Activated CD8-positive, alpha-beta memory T cell treated with anti-CD3 and anti-CD28 coated beads for 48 hours (primary cell): ENCODE results near the gene ALPP.
"Not testable (repeated sequence)": the region's sequence is repeated elsewhere in the genome, so short reads cannot be mapped to it uniquely, and the experiment has no call there.

Source experiments
- DNase-seq, 3 experiments: peaks; one replicate each; pipeline ENCODE4 v3.0.0-alpha.2; 2020; ENCODE audit warnings: low read depth in 2 of 3, low spot score in 2 of 3

The ALPP gene

GRCh38 chr2:232363784-232364615 lies 14.6 kb upstream of the ALPP start:
- DNase-seq, result no peak

DNA sequence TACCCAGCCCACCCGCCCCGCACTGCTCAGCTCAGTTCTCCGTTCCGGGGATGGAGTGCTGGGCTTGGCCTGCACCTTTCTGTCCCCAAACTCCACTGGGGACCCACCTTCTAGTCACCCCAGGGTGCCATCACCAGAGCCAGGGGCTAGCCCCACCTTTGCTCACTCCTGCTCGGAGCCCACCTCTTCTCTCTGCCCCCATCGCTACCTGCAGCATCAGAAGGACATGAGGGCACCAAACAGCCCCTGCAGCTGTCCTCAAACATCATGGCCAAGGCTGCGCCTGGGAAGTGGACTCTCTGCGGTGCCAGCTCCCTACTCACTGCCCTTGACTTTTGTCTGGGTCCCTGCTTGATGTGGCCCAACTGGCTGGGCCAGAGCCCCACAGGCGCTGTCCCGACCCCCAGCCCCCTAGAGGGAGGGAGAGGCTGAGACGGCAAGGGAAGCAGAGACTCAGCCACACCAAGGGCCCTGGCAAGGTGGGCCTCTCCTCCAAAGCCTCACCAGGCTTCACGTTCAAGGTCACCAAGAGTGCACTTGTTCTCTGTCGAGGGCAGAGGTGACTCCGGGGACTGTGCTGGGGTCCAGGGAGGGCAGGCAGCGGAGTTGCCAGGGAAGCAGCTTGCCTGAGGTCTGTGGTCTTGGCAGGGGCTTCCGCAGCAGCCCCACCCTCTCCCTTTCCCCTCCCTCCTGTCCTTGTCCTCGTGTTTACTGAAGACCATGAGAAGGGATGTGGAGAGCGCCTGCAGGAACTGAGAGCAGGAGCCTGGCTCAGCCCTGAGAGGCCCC lies 13.6 kb upstream of the ALPP start:
- DNase-seq, result not testable (repeated sequence)

DNA sequence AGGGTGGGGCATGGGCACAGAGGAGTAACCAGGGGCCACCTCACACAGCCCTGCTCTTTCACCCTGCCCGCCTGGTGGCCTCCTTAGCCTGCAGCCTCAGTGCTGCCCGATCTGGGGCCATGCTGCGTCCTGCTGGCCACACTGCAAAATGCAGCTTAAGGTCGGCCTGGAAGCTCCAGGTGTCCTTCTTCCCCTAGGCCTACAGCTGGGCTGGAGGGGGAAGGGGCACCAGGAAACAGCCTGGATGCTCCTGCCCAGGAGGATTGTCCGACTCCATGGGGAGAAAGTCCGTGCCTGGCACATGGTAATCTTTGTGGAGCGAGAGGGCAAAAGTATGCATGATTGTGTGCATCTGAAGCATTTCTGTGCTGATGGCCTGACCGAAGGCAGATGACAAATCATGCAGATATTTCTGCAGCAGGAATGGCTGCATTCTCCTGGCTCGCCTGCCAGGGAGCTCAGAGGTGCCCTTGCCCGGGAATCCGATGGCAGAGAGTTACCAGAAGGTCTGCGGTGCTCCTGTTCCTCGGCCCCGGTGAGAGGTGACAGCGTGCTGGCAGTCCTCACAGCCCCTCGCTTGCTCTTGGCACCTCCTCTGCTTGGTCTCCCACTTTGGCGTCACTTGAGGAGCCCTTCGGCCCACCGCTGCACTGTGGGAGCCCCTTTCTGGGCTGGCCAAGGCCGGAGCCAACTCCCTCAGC lies 12.8 kb upstream of the ALPP start:
- no peak for DNase-seq

GRCh38 chr2:232366461-232366860 lies 12.1 kb upstream of the ALPP start:
- not testable (repeated sequence) for DNase-seq

DNA sequence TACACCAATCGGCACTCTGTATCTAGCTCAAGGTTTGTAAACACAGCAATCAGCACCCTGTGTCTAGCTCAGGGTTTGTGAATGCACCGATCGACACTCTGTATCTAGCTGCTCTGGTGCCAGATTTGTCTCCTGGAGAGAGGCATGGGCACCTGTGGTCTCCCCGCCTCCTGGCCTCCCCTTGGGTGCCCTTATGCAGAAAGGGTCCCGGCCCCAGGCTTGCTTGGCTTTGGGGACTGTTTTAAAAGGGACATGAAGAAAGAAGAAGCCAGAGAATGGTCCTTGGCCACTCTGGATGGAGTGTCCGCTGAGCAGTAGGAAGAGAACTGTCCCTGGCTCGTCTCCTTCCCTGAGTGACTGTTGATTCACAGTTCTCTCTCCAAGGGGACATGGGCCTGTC lies 11.5 kb upstream of the ALPP start:
- no peak for DNase-seq

DNA sequence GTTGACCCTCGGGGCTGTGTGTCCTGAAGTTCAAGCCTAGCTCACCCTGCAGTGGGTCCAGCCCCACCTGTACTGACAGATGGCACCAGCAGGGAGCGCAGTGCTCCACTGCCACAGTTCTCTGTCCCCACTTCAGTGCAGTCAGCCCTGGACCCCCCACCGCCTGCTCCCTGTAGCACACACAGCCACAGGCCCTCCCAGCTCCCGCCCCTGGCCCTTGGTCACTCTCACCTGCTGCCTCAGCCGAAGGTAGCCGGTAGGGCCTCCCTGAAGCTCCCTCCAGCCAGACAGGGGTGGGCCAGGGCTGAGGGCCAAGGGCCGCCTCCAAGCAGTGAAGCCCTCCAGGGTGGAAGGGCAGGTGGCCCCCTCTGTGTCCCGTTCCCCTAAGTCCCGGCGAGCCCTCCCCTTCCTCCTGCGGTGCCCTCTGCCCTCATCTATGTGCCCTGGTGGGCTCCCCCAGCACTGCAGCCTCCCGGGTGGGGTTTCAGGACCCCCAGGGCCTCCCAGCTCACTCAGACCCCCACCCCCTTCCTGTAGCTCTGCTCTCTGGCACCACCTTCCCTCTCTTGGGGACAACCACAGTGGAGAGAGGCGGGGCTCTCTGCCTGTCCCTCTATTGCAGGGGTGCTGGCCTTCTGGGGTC lies 10.8 kb upstream of the ALPP start:
- no peak for DNase-seq

GRCh38 chr2:232368311-232368731 lies 10.2 kb upstream of the ALPP start:
- no peak for DNase-seq

DNA sequence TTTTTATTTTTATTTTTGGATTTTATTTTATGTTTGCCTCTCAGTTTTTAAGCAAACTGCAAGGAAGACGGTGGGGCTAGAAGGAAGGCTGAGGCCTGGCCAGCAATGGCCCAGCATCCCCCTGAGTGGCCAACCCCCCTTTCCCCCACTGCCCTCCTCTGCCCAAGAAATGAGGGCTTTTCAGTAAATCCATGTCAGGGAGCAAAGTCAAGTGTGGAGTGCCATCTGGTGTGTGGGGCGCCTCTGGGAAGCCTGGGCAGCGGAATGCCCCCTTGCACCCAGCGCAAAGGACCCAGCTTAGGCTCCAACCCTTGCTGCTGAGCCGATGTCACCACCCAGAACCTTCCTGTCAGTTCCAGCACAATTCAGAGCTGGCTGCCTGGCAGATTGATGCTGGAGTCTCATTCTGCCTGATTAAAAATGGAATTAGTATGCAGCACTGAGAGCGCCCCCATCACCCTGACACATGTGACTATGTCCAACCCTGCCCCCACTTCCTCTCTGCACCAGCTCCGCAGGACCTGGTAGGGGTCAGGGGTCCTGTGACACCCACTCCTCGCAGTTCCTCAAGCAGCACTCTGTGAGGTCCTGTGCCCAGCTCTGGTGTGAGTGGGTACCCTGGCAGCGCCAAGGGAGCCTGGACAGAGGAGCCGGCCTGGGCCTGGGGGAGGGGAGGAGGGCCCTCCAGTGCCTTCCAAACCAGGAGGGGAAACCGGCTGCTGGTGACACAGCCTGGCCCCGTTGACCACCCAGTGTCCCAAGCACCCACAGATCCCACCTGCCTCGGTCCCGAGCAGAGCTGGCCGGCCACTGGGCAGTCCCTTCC lies 9.2 kb upstream of the ALPP start:
- no peak for DNase-seq

- not testable (repeated sequence) for DNase-seq
Observed at GRCh38 chr2:232370007-232370406, 8.5 kb upstream of the ALPP start.

DNA sequence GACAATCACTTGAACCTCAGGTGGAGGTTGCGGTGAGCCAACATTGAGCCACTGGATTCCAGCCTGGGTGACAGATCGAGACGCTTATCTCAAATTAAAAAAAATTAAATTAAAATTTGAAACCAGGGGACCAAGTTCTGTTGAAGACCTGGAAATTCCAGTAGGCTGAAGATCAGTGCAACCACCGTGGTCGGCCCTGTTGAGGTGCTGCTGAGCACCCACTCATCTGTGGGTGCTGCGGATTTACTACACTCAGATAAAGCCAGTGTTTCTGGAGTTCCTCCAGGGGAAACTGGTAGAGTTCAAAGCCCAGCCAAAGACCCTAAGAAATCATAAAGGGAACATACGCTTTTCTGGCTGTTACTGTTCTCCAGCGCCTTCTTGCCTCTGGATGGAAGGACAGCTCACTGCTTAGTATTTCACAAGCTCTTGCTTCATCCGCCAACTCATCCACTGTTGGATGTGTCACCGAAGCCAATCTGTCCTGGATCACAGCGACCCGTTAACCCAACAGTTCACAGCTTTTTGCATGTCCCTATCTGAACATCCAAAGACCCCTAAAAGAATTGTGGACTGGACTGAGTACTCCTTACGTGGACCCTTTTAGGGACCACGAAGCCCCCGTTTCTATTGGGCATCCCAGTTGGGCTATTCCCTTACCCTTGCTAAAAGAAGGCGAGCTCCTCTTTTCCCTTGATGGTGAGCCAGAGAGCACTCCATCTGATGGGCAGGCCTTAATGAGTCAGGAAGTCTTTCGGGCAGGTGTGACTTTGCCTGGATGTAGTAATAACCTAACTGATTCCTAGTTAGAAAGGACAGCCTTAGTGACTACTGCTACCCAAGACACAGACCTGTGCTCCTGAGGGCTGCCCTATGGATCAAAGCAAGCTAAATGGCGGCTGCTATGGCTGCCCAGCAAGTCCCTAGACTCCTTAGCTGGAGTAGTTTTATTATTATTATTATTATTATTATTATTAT lies 6.0 kb upstream of the ALPP start:
- DNase-seq, result no peak

GRCh38 chr2:232374356-232374755 lies 4.2 kb upstream of the ALPP start:
- no peak for DNase-seq

DNA sequence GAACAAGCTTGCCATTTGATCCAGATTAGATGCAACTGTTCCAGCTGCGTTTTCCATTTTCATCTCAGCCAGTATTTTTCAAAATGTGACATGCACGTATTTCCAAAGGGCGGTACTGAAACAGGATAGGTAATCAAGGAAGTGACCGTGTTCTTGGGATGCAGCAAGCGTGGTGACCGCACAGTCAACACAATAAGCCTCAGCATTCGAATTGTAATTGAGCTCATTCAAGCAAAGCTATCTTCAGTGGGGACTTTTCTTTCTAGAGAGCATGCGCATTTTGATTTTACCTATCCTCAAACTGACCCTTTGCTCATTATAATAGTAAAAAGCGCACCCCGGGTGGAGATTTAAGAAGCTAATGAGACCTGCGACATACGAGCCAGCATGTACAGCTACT lies 3.4 kb upstream of the ALPP start:
- no peak for DNase-seq

- no peak for DNase-seq
Observed at GRCh38 chr2:232376260-232376659, 2.3 kb upstream of the ALPP start.

GRCh38 chr2:232376713-232377112 lies 1.8 kb upstream of the ALPP start:
- no peak for DNase-seq

DNA sequence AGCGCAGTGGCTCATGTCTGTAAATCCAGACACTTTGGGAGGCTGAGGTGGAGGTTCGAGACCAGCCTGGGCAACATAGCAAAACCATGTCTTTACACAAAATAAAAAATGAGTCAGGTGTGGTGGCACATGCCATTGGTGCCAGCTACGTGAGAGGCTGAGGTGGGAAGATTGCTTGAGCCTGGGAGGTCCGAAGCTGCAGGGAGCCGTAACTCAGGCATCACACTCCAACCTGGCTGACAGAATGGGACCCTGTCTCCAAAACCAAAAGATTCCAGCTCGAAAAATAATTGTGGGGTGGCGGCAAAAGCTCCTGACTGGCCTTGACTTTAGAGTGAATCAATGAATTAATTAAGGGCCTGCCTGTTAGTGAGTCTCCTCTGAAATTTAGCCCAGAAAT lies 1.2 kb upstream of the ALPP start:
- DNase-seq, result no peak

DNA sequence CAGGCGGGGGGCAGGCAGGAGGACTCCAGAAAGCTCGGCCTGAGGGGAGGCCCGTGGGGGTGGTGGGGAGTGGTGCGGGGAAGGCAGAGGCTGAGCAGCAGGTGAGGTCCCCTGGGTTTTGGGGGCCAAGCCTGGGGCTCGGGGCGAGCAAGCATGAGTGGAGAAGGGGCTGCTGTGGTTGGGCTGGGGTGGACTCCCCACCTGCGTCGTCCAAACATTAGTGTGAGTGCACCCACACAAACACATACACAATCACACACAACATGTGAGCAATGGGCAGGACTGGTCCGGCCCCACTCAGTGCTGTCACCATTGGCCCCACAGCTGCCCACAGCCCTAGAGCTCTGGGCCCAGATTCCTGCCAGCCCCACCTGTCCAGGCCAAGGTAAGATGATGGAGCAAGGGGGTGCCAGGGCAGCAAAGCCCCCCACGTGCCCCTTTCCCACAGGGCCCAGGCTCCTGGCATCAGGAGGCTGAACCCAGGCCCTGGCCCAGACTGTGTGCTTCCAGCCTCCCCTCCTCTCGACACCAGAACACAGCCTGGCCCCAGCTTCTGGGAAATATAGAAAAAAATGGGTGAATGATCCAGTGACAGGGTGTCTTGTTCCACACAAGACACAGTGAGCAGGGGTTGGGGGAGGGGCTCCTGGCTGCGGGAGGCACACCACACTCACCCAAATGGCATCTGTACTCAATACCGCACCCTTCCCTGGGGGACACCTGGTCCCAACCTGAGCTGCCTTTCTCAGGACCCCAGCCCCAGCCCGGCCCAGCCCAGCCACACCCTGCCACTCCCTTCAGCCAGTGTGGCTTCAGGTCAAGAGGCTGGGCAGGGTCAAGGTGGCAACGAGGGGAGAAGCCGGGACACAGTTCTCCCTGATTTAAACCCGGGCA lies 463 bp upstream of the ALPP start:
- no peak for DNase-seq

DNA sequence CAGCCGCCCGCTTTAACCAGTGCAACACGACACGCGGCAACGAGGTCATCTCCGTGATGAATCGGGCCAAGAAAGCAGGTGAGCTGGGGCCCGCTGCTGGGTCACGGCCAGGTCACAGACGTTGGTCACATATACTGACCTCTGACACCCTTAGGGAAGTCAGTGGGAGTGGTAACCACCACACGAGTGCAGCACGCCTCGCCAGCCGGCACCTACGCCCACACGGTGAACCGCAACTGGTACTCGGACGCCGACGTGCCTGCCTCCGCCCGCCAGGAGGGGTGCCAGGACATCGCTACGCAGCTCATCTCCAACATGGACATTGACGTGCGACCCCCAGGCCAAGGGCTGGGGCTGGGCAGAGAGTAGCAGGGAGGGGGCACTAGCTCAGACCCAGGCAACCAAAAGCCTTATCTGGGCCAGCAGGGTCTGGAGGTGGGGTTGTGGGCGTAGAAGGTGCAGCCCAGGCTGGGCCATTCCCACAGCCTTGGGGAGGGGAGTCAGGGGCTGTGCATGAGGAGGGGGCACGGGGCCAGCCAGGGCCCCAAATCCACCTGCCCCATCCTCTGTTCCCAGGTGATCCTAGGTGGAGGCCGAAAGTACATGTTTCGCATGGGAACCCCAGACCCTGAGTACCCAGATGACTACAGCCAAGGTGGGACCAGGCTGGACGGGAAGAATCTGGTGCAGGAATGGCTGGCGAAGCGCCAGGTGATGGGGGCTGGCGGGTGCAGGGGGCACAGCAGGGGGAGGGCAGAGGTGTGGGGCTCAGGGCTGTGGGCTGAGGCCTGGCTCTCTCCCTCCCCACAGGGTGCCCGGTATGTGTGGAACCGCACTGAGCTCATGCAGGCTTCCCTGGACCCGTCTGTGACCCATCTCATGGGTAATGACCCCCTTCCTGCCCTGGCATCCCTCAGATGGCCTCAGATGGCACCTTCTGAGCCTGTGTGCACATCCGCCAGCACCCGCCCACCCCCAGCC lies 1.3 kb downstream of the ALPP start:
- DNase-seq, result not testable (repeated sequence)
